ENCODE data around the gene SERINC1. TPM values are rescaled to one million over a fixed set of nuclear protein-coding genes. Genes with fewer than 3 reads are reported as not detected.
"Not testable (repeated sequence)": the region's sequence is repeated elsewhere in the genome, so short reads cannot be mapped to it uniquely, and the experiment has no call there.

Gene SERINC1
- total RNA-seq, 1 donor = 282 TPM

- TF ChIP-seq, protein P1, sequence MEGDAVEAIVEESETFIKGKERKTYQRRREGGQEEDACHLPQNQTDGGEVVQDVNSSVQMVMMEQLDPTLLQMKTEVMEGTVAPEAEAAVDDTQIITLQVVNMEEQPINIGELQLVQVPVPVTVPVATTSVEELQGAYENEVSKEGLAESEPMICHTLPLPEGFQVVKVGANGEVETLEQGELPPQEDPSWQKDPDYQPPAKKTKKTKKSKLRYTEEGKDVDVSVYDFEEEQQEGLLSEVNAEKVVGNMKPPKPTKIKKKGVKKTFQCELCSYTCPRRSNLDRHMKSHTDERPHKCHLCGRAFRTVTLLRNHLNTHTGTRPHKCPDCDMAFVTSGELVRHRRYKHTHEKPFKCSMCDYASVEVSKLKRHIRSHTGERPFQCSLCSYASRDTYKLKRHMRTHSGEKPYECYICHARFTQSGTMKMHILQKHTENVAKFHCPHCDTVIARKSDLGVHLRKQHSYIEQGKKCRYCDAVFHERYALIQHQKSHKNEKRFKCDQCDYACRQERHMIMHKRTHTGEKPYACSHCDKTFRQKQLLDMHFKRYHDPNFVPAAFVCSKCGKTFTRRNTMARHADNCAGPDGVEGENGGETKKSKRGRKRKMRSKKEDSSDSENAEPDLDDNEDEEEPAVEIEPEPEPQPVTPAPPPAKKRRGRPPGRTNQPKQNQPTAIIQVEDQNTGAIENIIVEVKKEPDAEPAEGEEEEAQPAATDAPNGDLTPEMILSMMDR (IDR thresholded peaks at IDR 0.05; ENCODE audit: insufficient read depth, low read length) = peak; percentile 98
- no peak overlapping the region for H3K4me3 ChIP-seq (ENCODE audit: low read depth, low read length)
- DNase-seq (ENCODE audit: low read depth) = peak; percentile 79
Measured at GRCh38 chr6:122491919-122492555, 20.4 kb upstream of the SERINC1 start.

GRCh38 chr6:122490607-122491006 is 19.0 kb upstream of the SERINC1 start:
- no peak overlapping the region for H3K4me3 ChIP-seq (ENCODE audit: low read depth, low read length)
- TF ChIP-seq, protein P1 (IDR thresholded peaks at IDR 0.05; ENCODE audit: insufficient read depth, low read length) = no peak
- no peak for DNase-seq (ENCODE audit: low read depth)

DNA sequence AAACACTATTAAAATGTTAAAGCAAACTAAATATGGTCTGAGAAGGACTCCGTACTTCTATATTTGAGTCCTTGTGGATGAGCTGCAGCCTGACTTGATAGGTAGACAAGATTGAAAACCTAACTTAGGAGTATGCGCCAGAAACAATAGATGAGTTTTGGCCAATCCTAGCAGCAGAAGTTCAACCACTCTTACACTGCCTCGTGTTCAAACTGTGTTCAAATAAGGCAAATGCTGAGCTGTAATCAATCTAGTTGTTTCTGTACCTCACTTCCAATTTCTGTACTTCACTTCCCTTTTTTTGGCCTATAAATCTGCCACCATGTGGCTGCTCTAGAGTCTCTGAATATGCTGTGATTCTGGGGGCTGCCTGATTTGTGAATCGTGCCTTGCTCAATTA is 13.2 kb upstream of the SERINC1 start:
- DNase-seq (ENCODE audit: low read depth) = no peak

DNA sequence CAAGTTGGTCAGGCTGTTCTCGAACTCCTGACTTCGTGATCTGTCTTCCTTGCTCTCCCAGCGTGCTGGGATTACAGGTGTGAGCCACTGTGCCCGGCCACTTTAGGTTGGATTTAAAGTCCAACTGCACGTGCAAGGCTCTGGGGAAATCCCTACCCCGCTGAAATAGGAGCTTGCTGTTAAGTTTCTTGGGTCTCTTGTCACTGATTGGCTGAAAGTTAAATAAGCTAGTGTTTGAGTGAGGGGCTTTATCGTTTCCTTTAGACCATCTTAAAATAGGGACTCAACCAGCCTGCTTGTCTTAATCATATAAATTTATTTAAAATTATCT is 11.1 kb upstream of the SERINC1 start:
- TF ChIP-seq, protein P1 (IDR thresholded peaks at IDR 0.05; ENCODE audit: insufficient read depth, low read length) = no peak
- no peak for DNase-seq (ENCODE audit: low read depth)

More for the DNA sequence above, 13.2 kb upstream of the SERINC1 start:
- TF ChIP-seq, protein P1 (IDR thresholded peaks at IDR 0.05; ENCODE audit: insufficient read depth, low read length) = no peak
- no peak overlapping the region for H3K4me3 ChIP-seq (ENCODE audit: low read depth, low read length)

DNA sequence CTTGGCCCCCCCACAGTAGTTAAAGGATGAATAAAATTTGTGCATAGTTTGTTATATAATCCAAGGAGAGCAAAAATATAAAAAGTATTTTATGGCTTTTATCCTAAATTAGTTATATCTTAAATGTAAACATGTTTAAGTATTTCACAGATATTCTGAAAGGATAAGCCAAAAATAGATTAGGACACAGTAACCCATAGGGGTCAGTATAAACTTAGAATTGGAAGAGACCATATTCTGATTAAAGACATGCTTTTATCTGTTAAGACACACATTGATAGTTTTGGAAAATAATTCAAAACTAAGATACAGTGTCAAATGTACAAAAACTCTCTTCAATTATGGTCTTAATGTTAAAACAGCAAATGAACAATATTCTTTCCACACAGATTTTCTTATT is 4.5 kb upstream of the SERINC1 start:
- DNase-seq (ENCODE audit: low read depth) = peak; percentile 42
- H3K4me3 ChIP-seq (ENCODE audit: low read depth, low read length) = no peak overlapping the region
- TF ChIP-seq, protein P1 (IDR thresholded peaks at IDR 0.05; ENCODE audit: insufficient read depth, low read length) = peak; percentile 49

More for the DNA sequence above, 11.1 kb upstream of the SERINC1 start:
- H3K4me3 ChIP-seq (ENCODE audit: low read depth, low read length) = no peak overlapping the region

- no peak for DNase-seq (ENCODE audit: low read depth)
- peak overlapping the region; percentile 99 for H3K4me3 ChIP-seq (ENCODE audit: low read depth, low read length)
- TF ChIP-seq, protein P1 (IDR thresholded peaks at IDR 0.05; ENCODE audit: insufficient read depth, low read length) = no peak
Measured at GRCh38 chr6:122472022-122472340, 374 bp upstream of the SERINC1 start.

DNA sequence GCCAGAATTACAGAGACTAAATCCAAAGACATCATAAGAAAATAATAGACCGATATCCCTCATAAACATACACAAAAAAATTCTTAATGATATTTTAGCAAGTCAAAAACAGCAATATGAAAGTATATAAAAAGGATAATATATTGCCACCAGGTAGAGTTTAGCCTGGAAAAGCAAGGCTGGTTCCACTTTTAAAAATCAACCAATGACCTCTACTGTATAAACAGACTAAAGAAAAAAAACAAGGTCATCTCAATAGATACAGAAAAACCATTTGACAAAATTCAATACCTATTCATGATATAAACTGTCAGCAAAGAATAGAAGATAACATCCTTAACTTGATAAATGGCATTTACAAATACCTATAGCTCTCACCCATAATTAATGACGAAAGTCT is 9.7 kb downstream of the SERINC1 start:
- no peak for DNase-seq (ENCODE audit: low read depth)
- TF ChIP-seq, protein P1 (IDR thresholded peaks at IDR 0.05; ENCODE audit: insufficient read depth, low read length) = no peak
- H3K4me3 ChIP-seq (ENCODE audit: low read depth, low read length) = no peak overlapping the region

GRCh38 chr6:122459865-122460416 is 11.7 kb downstream of the SERINC1 start:
- DNase-seq (ENCODE audit: low read depth); H3K4me3 ChIP-seq (ENCODE audit: low read depth, low read length): not testable (repeated sequence)

All from fibroblast of the aortic adventitia (primary cell).